NCI-H510A (cell line): ENCODE results near the gene MCC.

Experiments used
- DNase-seq: peaks from one replicate; lab custom pipeline; 2025; lab: John Stamatoyannopoulos, UW

Gene MCC

DNA sequence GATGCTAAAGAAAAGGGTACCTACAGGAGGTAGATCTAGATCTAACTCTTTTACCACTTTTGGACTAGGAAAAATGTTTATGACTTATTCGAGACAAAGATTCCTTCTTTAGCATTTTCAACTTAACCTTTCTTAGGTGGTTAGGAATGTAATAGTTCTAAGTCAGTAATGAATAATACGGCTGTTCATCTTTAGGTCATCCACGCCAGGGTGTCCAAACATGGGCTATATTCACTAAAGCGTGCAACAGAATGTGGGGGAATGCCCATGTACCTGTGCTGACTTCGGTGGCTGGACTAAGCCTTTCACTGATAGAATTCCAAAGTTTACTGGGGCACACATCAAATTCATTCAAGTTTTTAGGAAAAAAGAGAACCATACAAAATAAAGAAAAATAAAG, 218.2 kb downstream of the MCC start:
- no peak for DNase-seq

- DNase-seq = no peak
Measured at GRCh38 chr5:113269023-113269997, 218.9 kb downstream of the MCC start.

GRCh38 chr5:113268232-113268631, 220.0 kb downstream of the MCC start:
- no peak for DNase-seq

GRCh38 chr5:113267361-113267900, 220.8 kb downstream of the MCC start:
- no peak for DNase-seq

GRCh38 chr5:113266913-113267227, 221.4 kb downstream of the MCC start:
- DNase-seq = no peak

GRCh38 chr5:113266227-113266912, 221.9 kb downstream of the MCC start:
- no peak for DNase-seq

DNA sequence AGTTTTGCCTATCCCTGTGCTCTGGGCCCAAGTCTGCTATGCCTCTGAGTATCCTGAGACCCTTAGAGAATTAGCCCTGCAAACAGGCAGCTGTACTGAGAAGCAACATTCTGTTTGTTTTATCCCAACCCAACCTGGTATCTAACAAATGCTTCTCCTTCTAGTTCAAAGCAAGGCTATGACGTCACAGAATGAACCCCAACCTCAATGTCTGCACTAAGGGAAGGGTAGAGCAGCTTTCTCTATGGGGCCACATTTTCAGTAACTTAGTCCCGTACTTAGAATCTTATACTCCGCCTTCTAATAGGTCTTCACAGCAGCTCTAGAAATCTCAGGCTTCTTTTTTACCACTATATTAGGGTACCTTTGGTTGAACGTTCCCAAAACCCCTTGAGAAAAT, 223.1 kb downstream of the MCC start:
- no peak for DNase-seq

- no peak for DNase-seq
Measured at GRCh38 chr5:113264046-113264445, 224.2 kb downstream of the MCC start.

DNA sequence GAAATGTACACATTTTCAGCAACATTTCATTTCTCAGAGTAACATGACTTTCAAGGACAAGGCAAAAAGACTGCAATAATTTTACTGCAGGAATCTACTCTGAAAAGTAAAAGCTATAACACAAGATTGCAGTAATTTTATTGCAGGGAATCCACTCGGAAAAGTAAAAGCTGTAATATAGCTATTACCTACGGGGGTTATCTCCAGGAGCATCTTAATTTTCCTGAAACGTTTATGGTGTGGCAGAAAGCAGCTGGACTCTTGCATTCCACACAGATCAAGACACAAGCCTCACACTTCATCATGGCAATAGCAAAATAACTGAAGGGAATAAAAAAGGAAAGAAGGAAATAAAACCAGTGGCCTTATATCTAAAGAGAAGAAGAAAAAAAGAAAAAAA, 224.7 kb downstream of the MCC start:
- DNase-seq = no peak

- DNase-seq = no peak
Measured at GRCh38 chr5:113262674-113263073, 225.6 kb downstream of the MCC start.

- no peak for DNase-seq
Measured at GRCh38 chr5:113259034-113259433, 229.2 kb downstream of the MCC start.

DNA sequence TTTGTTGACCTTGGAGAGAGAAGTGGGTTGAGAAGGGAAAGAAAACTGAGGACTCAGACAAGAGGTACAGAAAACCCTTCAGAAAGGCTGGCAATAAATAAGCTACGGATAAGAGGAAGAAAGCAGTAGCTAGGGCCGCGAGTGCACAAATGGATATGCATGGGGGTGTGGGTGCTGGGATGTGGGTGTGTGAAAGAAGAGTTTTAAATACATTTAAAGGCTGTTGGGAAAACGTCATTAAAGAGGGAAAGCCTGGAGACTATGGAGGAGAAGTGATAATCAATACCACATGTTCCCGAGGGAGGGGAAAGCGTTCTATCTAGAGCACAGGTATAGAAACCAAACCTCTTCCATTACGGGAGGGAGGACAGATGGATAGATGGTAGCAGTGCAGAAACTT, 230.7 kb downstream of the MCC start:
- no peak for DNase-seq

DNA sequence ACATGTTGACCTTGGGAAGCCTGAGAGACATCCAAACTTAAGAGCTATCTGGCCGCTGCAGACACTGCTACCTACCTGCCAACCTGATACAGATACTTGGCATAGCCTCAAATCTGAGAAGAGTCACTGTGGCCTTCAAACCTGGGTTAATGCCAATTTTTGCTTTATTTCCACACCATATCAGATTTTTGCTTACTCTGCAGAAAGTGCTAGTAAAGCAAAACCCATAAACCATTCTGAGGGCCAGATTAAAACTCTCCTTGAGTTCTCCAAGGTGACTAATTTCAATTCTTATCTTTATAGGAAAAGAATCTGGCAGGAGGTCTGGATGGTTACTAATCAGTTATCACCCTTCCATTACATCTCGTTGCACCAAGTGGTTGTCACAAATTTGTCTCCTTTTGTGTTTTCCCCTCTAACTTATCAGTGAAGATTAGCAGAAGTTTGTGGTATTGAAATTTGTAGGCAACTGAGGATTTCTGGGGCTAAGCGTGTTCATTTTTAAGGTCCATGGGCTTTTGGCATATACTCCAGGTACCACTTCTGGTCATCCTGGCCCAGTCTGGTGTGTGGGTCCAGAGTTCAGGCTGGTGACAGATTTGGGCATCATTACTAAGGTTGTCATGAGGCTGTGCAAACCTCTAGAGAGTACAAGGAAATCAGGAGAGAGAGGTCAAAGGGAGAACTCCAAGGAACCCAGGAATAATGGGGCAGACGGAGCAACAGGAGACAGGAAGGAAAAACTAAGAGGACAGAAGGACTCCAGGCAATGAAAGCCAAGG, 231.4 kb downstream of the MCC start:
- DNase-seq = no peak

- no peak for DNase-seq
Measured at GRCh38 chr5:113255579-113256386, 232.5 kb downstream of the MCC start.

DNA sequence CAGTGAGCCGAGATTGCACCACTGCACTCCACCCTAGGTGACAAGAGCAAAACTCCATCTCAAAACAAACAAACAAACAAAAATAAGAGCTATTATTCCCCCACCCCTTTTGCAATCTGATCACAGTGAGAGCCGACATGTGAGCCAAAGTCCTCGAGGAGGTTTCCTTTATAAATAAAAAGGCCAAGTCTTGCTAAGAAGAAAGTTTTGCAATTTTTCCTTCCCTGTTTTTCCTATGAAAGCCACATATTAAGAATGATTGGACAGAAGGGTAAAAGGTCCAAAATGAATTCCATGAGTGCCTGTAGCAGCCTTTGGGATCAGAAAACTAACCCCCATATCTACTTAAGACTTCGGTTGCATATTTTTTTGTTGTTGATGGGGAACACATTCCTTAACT, 233.1 kb downstream of the MCC start:
- DNase-seq = no peak

- DNase-seq = no peak
Measured at GRCh38 chr5:113253037-113253436, 235.2 kb downstream of the MCC start.

DNA sequence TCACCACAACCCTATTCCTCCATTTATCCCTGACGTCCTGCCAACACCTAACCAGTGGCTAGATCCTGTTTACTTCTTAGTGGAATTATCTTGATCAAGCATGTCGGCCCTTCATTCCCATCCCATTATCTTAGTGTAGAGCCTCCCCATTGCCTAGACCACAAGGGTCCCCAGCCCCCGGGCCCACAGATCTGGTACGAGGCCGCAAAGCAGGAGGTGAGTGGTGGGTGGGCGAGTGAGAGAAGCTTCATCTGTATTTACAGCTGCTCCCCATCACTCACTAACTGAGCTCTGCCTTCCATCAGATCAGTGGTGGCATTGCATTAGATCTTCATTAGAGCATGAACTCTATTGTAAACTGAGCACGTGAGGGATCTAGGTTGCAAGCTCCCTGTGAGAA, 236.2 kb downstream of the MCC start:
- DNase-seq = no peak

DNA sequence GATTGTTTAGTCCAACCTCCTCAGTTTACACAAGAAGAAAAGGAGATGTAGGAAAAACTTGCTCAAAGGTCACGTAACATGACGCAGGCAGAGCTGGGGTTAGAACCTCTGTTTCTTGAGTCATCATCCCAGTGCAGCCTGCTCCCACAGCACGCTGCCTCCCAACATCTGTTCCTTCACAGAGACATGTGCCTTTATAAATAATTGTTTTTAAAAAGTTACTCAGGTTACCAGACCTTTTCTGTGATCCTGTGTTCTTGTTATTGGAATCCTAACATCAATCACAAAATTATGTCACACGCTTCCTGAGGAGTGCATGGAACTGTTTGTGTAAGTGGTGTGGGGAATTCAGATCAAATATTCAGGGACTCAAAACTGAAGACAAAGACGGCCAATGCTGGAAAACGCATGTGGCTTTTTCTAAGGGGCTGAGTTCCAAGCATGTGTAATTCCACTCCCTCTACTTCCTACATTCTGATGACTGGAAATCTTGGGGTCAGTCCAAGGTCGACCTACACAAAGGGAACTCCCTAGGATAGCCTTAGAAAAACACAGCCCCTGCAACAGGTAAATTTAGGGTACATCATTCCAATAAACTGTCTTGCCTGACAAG, 237.8 kb downstream of the MCC start:
- DNase-seq = no peak

- DNase-seq = no peak
Measured at GRCh38 chr5:113249206-113249605, 239.0 kb downstream of the MCC start.

- DNase-seq = no peak
Measured at GRCh38 chr5:113246361-113246870, 241.8 kb downstream of the MCC start.
